ENCODE data around the gene C4orf17.

GRCh38 chr4:99468889-99469288 lies 41.9 kb upstream of the C4orf17 start:
- TF ChIP-seq CTCF (IDR thresholded peaks at IDR 0.05) (no peak), POLR2A (IDR thresholded peaks at IDR 0.05) (no peak)
